Keratinocyte (primary cell): Measurements from ENCODE around the gene ITPK1. TPM values are rescaled to one million over a fixed set of nuclear protein-coding genes. Genes with fewer than 3 reads are reported as not detected.

Experiments
- DNase-seq: peaks from one replicate; pipeline ENCODE4 v3.0.0-alpha.2; 2011; ENCODE audit warnings: low read depth, missing footprints, low spot score
- FAIRE-seq: peaks from 2 replicates; lab custom pipeline; 2011; peaks lifted over from hg19 to GRCh38; lab: Jason Lieb, UNC
- H2AFZ ChIP-seq: 2 replicates; pipeline ENCODE4 v1.6.0; 2012; ENCODE audit warnings: low read length, control low read depth, inconsistent platforms; ENCODE audit not compliant: control insufficient read depth
- H3K27ac ChIP-seq: 2 replicates; pipeline ENCODE4 v1.5.1; 2011; ENCODE audit warnings: low read length; ENCODE audit not compliant: control insufficient read depth, insufficient read depth
- H3K27me3 ChIP-seq: 3 replicates; pipeline ENCODE4 v1.6.0; 2011; ENCODE audit warnings: low read length; ENCODE audit not compliant: control insufficient read depth, insufficient read depth; ENCODE audit errors: extremely low read depth
- H3K36me3 ChIP-seq, 2 experiments: 2 replicates in 1 of 2; 3 replicates in 1 of 2; pipeline ENCODE4 v1.5.1; 2011; ENCODE audit warnings: low read length in 2 of 2, mild to moderate bottlenecking in 1 of 2; ENCODE audit not compliant: control insufficient read depth in 2 of 2, insufficient read depth in 2 of 2; ENCODE audit errors: extremely low read depth in 1 of 2
- H3K4me1 ChIP-seq: 3 replicates; pipeline ENCODE4 v1.5.1; 2011; ENCODE audit warnings: low read length; ENCODE audit not compliant: control insufficient read depth, insufficient read depth; ENCODE audit errors: extremely low read depth
- H3K4me2 ChIP-seq: 3 replicates; pipeline ENCODE4 v1.6.0; 2011; ENCODE audit warnings: low read depth, low read length; ENCODE audit not compliant: control insufficient read depth, insufficient read depth; ENCODE audit errors: extremely low read depth
- H3K4me3 ChIP-seq, 3 experiments: fragments of 200-600 bp in 1 of 3; sonication (generic) in 1 of 3; 2 replicates in 2 of 3; 3 replicates in 1 of 3; pipeline ENCODE4 v1.5.1; 2011 to 2016; ENCODE audit warnings: low read length in 3 of 3, mild to moderate bottlenecking in 3 of 3, control low read depth in 2 of 3, inconsistent platforms in 1 of 3, low read depth in 1 of 3, mixed read lengths in 1 of 3, mixed run types in 1 of 3, moderate library complexity in 1 of 3; ENCODE audit not compliant: control insufficient read depth in 2 of 3, insufficient read depth in 2 of 3; ENCODE audit errors: extremely low read depth in 1 of 3
- H3K79me2 ChIP-seq: 2 replicates; pipeline ENCODE4 v1.6.0; 2012; ENCODE audit warnings: low read length; ENCODE audit not compliant: control insufficient read depth, insufficient read depth
- H3K9ac ChIP-seq: 3 replicates; pipeline ENCODE4 v1.6.0; 2011; ENCODE audit warnings: low read length; ENCODE audit not compliant: control insufficient read depth, insufficient read depth; ENCODE audit errors: extremely low read depth
- H3K9me1 ChIP-seq: 3 replicates; pipeline ENCODE4 v1.6.0; 2011; ENCODE audit warnings: low read length; ENCODE audit not compliant: control insufficient read depth, insufficient read depth; ENCODE audit errors: extremely low read depth
- H3K9me3 ChIP-seq: 2 replicates; pipeline ENCODE4 v1.5.1; 2012; ENCODE audit warnings: low read depth, low read length; ENCODE audit not compliant: control insufficient read depth
- H4K20me1 ChIP-seq: 3 replicates; pipeline ENCODE4 v1.6.0; 2011; ENCODE audit warnings: low read length; ENCODE audit not compliant: control insufficient read depth, insufficient read depth; ENCODE audit errors: extremely low read depth
- CTCF ChIP-seq, 3 experiments: IDR thresholded peaks in 1 of 3; conservative IDR thresholded peaks in 1 of 3; optimal IDR thresholded peaks in 1 of 3; 2 replicates in 2 of 3; 3 replicates in 1 of 3; pipeline versions ENCODE3 to v1.5.1; 2011; ENCODE audit warnings: low read length in 3 of 3, mild to moderate bottlenecking in 3 of 3, moderate library complexity in 2 of 3, control low read depth in 1 of 3, inconsistent platforms in 1 of 3; ENCODE audit not compliant: insufficient read depth in 2 of 3; ENCODE audit errors: extremely low read depth in 1 of 3
- EZH2 ChIP-seq: IDR thresholded peaks from one replicate; pipeline ENCODE4 v1.6.1; 2012; ENCODE audit warnings: inconsistent platforms, mild to moderate bottlenecking, low read length, moderate library complexity
- dilution Hi-C: fragments of 300-500 bp; cut with MboI; formaldehyde crosslinking; loops from one replicate; pipeline ENCODE4 v1.7.0; 2020; ENCODE audit warnings: low sequenced_read_pairs; ENCODE audit not compliant: extremely low pct_ligation_motif_present
- polyA plus RNA-seq, 5 experiments: library from polyadenylated mRNA; depleted of rRNA in 3 of 5; stranded (reverse) in 3 of 5; stranded (forward) in 1 of 5; unstranded in 1 of 5; fragments of >200 nt; gene quantifications; 1 replicate in 1 of 5; 2 replicates in 3 of 5; 3 replicates in 1 of 5; pipeline versions ENCODE4 v1.2.1 to v1.2.3, GENCODE V29; 2011 to 2012; ENCODE audit warnings: missing spikeins in 2 of 5, low read depth in 1 of 5, low replicate concordance in 1 of 5

ITPK1 gene
- polyA plus RNA-seq, 1 donor (not counting 4 experiments of a cell fraction or from before 2014, with no cell fraction given) = 67.8 TPM

- Histone ChIP-seq H3K9me3 (no peaks in the 10 kb centered on the region), H3K36me3 (peaks cover 15 to 49% of the 10 kb centered on the region in 2 experiments), H3K27me3 (no peaks in the 10 kb centered on the region), H3K4me1 (peaks cover 7% of the 10 kb centered on the region), H3K4me2 (no peak overlapping the region), H3K9me1 (no peaks in the 10 kb centered on the region), H4K20me1 (no peaks in the 10 kb centered on the region), H2AFZ (no peak overlapping the region), H3K79me2 (no peaks in the 10 kb centered on the region), H3K9ac (no peak overlapping the region), H3K4me3 (no peak overlapping the region), H3K27ac (no peak overlapping the region)
- TF ChIP-seq CTCF (optimal IDR thresholded peaks at IDR 0.05 in 1 of 3, IDR thresholded peaks at IDR 0.05 in 1 of 3, conservative IDR thresholded peaks at IDR 0.05 in 1 of 3; ENCODE audit: extremely low read depth in 1 of 3, insufficient read depth in 2 of 3, low read length in 3 of 3) (no peak), EZH2 (no peak)
- dilution Hi-C loops = no loop called here
- no peak for FAIRE-seq
- no peak for DNase-seq
Observed at GRCh38 chr14:92951261-92951660, 164.5 kb downstream of the ITPK1 start.

- no peaks in the 10 kb centered on the region for H3K27me3 ChIP-seq
- no peaks in the 10 kb centered on the region for H3K9me3 ChIP-seq
- no peak overlapping the region for H3K4me3 ChIP-seq
- no peak overlapping the region for H3K9ac ChIP-seq
- H4K20me1 ChIP-seq = no peaks in the 10 kb centered on the region
- H3K4me1 ChIP-seq = peaks cover 8% of the 10 kb centered on the region
- dilution Hi-C loops = no loop called here
- peaks cover 16 to 48% of the 10 kb centered on the region in 2 experiments for H3K36me3 ChIP-seq
- TF ChIP-seq EZH2 = no peak
- no peak for TF ChIP-seq CTCF (optimal IDR thresholded peaks at IDR 0.05 in 1 of 3, IDR thresholded peaks at IDR 0.05 in 1 of 3, conservative IDR thresholded peaks at IDR 0.05 in 1 of 3; ENCODE audit: extremely low read depth in 1 of 3, insufficient read depth in 2 of 3, low read length in 3 of 3)
- H3K9me1 ChIP-seq = no peaks in the 10 kb centered on the region
- H2AFZ ChIP-seq = no peak overlapping the region
- H3K4me2 ChIP-seq = no peak overlapping the region
- no peak overlapping the region for H3K27ac ChIP-seq
- DNase-seq (no peak), FAIRE-seq (no peak)
- H3K79me2 ChIP-seq = no peaks in the 10 kb centered on the region
Observed at GRCh38 chr14:92950773-92951172, 165.0 kb downstream of the ITPK1 start.
